HG02610 (cell line): ENCODE data around the gene PLXNB2.
"Not testable (repeated sequence)": the region's sequence is repeated elsewhere in the genome, so short reads cannot be mapped to it uniquely, and the experiment has no call there.

Experiments
- ATAC-seq: cut with Tn5 transposase; IDR thresholded peaks from one replicate; pipeline ENCODE4 v1.9.1; 2021; ENCODE audit warnings: mild to moderate bottlenecking, moderate library complexity; ENCODE audit not compliant: unreplicated experiment

Gene PLXNB2, protein sequence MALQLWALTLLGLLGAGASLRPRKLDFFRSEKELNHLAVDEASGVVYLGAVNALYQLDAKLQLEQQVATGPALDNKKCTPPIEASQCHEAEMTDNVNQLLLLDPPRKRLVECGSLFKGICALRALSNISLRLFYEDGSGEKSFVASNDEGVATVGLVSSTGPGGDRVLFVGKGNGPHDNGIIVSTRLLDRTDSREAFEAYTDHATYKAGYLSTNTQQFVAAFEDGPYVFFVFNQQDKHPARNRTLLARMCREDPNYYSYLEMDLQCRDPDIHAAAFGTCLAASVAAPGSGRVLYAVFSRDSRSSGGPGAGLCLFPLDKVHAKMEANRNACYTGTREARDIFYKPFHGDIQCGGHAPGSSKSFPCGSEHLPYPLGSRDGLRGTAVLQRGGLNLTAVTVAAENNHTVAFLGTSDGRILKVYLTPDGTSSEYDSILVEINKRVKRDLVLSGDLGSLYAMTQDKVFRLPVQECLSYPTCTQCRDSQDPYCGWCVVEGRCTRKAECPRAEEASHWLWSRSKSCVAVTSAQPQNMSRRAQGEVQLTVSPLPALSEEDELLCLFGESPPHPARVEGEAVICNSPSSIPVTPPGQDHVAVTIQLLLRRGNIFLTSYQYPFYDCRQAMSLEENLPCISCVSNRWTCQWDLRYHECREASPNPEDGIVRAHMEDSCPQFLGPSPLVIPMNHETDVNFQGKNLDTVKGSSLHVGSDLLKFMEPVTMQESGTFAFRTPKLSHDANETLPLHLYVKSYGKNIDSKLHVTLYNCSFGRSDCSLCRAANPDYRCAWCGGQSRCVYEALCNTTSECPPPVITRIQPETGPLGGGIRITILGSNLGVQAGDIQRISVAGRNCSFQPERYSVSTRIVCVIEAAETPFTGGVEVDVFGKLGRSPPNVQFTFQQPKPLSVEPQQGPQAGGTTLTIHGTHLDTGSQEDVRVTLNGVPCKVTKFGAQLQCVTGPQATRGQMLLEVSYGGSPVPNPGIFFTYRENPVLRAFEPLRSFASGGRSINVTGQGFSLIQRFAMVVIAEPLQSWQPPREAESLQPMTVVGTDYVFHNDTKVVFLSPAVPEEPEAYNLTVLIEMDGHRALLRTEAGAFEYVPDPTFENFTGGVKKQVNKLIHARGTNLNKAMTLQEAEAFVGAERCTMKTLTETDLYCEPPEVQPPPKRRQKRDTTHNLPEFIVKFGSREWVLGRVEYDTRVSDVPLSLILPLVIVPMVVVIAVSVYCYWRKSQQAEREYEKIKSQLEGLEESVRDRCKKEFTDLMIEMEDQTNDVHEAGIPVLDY (N-terminal part only)

DNA sequence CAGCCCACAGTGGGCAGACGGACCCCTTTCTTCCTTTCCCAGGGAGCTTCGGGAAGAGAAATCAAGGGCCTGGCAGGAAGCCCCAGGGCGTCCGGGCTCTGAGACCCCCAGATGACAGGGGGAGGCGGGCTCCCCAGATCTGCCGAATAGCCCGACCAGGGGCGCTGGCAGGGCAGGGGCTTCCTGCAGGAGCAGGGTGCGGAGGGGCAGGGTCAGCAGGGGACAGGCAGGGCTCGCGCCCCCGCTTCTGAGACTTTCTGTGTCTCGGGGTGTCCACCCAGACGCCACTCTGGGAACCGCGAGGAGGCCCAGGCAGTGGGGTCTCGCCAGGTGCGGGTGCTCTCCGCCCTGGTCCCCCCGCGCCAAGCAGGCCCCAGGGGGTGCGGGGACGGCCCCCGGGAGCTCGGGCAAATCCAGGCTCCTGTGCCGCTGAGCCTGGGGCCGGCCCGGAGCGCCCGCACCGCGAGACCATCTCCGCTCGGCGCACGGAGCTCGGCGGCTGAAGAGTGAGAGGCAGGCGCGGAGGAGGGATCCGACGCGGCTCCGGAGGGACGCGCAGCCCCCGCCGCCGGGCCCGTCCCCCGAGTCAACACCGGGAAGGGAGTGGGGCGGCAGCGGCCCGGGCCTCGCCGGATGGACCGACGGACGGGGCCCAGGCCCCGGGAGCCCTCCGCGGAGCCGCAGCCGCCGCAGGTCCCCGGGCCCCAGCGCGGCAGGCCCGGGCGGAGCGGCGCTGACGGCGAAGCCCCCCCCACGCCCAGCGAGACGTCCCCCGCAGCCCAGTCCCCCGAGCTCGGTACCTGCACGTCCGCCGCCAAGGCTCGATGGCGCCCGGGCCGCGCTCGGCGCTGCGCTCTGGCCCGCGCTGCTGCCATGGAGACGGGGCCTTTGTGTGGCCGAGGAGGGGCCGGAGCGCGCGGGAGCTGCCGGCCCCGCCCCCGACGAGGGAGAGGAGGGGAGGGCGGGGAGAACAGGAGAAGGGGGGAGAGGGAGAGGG lies at the start of gene PLXNB2:
TSS of gene PLXNB2 (minus strand) at position 894 of the 997 bp plus-strand sequence. CDS start 17,062 bp downstream, outside the sequence.
- ATAC-seq = peak; percentile 28

GRCh38 chr22:50357222-50357621 lies 49.8 kb upstream of the PLXNB2 start:
- no peak for ATAC-seq

DNA sequence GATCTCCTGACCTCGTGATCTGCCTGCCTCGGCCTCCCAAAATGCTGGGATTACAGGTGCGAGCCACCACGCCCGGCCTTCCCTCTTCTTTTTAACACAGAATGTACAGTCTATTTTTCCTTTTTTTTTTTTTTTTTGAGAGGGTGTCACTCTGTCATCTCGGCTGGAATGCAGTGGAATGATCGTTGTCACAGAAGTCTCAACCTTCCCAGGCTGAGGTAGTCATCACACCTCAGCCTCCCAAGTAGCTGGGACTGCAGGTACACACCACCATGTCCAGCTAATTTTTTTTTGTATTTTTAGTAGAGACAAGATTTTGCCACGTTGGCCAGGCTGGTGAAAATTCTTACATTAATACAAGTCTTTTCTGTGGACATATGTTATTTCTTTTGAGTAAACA lies 48.7 kb upstream of the PLXNB2 start:
- no peak for ATAC-seq

- no peak for ATAC-seq
These were observed 40.6 kb upstream of the PLXNB2 start for GRCh38 chr22:50348058-50348457.

GRCh38 chr22:50347157-50347556 lies 39.7 kb upstream of the PLXNB2 start:
- ATAC-seq = no peak

DNA sequence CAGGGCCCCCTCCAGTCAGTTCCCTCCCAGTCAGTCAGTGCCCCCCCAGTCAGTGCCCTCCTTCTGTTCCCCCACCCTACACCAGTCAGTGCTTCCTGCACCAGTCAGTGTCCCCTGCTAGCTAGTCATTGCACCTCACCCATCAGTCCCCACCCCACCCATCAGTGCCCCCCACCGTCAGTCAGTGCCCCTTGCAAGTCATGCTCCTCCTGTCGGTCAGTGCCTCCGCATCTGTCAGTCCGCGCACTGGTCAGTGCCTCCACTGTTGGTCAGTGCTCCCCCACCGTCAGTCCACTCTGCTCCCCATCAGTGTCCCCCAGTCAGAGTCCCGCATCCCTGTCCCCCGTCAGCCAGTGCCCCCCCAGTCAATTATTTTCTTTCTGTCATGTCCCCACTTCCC lies 39.0 kb upstream of the PLXNB2 start:
- ATAC-seq = no peak

- ATAC-seq = no peak
These were observed 36.1 kb upstream of the PLXNB2 start for GRCh38 chr22:50343541-50343935.

DNA sequence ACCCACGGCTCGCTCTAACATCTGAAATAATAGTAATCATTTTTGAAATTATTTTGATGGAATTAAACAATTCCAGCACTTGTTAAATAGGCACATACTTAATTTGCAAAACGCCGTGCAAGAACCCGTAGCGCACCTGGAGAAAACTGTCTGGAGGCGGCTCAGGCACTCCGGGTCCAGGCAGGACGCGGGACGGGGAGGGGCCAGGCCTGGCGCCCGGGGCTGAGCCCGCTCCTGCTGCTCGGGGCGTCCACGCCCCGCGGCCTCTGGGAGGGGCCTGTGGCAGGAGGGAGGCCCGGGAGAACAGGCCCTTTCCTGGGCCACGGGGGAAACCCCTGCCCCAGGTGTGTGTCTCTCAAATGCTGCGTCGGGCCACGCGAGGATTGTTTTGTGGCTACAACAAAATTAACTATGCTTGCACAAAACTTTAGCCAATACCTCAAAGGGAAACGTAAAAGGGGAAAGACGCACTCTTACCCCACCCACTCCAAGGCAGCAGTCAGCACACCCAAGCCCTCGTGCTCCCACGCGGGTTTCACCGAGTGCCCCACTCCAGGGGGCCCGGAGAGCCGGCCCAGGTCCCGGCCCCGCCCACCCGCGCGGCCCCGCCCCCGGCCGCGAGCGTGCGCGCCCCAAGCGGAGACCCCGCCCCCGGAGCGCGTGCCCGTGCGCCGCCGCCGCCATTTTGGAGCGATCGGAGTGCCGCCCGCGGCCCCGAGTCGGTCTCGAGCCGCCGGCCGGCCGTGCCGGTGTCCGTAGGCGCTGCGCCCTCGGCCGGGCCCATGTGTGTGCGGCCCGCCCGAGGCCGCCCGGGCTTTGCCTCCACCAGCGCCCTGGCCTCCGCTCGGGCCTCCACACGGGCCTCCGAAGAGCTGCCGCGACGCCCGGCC lies 35.5 kb upstream of the PLXNB2 start, which contains the start of gene PPP6R2:
TSS of gene PPP6R2 (plus strand) at position 677 of the 890 bp plus-strand sequence. CDS start 50,582 bp downstream, outside the sequence.
- peak; percentile 56 for ATAC-seq

DNA sequence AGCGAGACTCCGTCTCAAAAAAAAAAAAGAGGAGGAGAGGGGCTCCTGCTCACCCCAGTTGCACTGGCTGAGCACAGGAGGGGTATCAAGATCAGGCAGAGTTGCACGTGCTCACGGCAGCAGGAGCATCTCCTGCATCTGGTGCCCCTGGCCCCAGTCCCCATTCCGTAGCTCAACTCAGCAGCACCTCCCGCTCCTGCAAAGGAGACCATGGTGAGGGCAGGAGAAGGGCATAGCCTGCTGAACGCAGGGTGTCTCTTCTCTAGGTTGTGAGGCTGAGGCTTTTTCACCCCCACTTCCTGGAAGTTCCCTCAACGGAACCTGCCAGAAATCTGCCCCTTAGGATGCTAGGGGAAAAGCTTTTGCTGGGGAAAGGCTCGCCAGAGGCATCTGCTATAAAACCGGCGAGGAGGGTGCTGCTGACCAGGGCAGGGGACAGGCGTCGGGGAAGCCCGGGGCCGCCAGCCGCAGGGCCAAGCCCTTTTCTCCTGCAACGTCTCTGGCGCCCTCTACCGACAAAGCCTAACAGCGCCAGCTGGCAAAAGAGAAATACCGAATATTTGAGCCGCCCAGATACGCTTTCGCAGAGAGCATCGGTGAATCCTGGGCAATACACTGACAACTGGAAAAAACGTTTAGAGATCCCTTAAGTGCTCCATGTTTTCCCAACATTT lies 34.7 kb upstream of the PLXNB2 start:
- peak; percentile 37 for ATAC-seq

GRCh38 chr22:50339945-50340879 lies 32.8 kb upstream of the PLXNB2 start:
- no peak for ATAC-seq

GRCh38 chr22:50338860-50339462 lies 31.5 kb upstream of the PLXNB2 start:
- ATAC-seq = no peak

- ATAC-seq = no peak
These were observed 30.7 kb upstream of the PLXNB2 start for GRCh38 chr22:50338042-50338573.

- ATAC-seq = no peak
These were observed 30.0 kb upstream of the PLXNB2 start for GRCh38 chr22:50337262-50338041.

DNA sequence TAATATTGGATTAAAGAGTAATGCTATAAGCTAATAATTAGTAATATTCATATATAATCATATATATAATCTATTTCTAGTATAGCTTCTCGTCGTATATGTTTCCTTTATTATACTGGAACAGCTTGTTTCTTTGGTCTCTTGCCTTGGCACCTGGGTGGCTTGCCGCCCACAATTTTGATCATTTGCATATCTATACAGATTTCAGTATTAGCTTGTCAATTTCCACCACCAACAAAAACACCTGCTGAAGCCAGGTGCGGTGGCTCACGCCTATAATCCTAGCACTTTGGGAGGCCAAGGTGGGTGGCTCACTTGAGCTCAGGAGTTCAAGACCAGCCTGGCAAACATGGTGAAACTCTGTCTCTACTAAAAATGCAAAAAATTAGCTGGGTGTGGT lies 27.0 kb upstream of the PLXNB2 start:
- ATAC-seq = not testable (repeated sequence)

- ATAC-seq = no peak
These were observed 21.8 kb upstream of the PLXNB2 start for GRCh38 chr22:50329236-50329635.

DNA sequence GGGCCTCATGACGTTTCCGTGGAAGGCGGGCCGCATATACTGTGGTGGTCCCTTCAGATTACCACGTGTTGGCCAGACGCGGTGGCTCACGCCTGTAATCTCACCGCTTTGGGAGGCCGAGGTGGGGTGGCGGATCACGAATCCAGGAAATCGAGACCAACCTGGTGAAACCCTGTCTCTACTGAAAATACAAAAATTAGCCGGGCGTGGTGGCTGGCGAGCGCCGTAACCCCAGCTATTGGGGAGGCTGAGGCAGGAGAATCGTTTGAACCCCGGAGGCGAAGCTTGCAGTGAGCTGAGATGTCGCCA lies 20.2 kb upstream of the PLXNB2 start:
- no peak for ATAC-seq
